Measurements from ENCODE around the gene SLC25A6. TPM values are rescaled to one million over a fixed set of nuclear protein-coding genes. Genes with fewer than 3 reads are reported as not detected.

SLC25A6 gene
- total RNA-seq, 2 donors from 2014 or later, result 109 to 157 TPM

DNA sequence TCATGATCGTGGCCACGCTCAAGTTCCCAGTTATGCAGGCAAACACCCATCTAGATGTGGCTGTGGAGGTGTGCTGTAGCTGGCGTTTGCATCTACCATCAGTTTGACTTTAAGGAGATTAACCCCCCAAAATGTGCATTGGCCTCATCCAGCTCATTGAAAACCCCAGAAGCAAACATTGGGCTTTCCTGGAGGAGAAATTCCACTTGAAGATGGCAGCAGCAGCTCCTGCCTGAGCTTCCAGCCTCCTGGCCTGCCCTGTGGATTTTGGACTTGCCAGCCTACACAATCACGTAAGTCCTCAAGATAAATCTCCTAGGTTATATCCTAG, 30.2 kb upstream of the SLC25A6 start:
- Histone ChIP-seq H3K27me3 (no peaks in the 10 kb centered on the region), H3K36me3 (peaks cover 53% of the 10 kb centered on the region), H3K9me3 (peaks cover 0 to 22% of the 10 kb centered on the region in 2 donors), H3K27ac (no peak overlapping the region), H3K4me1 (no peaks in the 10 kb centered on the region), H3K4me3 (no peak overlapping the region)
- no peak for DNase-seq (ENCODE audit: low spot score)
- TF ChIP-seq, protein P1, sequence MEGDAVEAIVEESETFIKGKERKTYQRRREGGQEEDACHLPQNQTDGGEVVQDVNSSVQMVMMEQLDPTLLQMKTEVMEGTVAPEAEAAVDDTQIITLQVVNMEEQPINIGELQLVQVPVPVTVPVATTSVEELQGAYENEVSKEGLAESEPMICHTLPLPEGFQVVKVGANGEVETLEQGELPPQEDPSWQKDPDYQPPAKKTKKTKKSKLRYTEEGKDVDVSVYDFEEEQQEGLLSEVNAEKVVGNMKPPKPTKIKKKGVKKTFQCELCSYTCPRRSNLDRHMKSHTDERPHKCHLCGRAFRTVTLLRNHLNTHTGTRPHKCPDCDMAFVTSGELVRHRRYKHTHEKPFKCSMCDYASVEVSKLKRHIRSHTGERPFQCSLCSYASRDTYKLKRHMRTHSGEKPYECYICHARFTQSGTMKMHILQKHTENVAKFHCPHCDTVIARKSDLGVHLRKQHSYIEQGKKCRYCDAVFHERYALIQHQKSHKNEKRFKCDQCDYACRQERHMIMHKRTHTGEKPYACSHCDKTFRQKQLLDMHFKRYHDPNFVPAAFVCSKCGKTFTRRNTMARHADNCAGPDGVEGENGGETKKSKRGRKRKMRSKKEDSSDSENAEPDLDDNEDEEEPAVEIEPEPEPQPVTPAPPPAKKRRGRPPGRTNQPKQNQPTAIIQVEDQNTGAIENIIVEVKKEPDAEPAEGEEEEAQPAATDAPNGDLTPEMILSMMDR (IDR thresholded peaks at IDR 0.05), result no peak

DNA sequence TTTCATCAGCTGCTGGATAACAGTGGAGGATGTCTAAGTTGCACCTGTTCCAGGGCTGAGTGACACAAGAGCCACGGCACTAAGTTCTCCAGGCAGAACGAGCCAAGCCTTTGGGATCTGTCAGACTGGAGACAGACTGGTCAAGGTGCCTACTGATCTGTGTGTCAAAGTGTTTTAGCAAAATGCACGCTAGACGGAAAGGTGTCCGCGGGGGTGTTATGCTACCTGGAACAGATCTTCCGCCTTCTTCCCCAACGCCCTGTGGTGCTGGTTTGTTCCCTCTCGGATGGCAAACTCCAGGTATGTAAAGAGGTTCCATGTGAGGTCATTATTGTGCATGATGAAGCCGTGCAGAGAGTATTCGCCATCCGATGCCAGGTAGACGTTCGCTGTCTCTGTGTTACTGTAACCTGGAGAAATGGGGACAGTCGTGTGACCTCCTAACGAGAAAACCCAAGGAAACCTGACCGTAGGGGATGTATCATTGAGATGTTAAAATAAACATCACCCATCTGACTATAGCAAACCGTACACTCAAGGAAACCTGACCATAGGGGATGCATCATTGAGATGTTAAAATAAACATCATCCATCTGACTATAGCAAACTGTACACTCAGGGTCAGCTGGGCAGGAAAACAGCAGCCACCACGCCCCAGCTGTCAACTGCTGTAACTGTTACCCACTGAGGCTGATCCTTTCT, 29.7 kb upstream of the SLC25A6 start:
- no peaks in the 10 kb centered on the region for H3K4me1 ChIP-seq
- DNase-seq (ENCODE audit: low spot score), result no peak
- H3K4me3 ChIP-seq, result no peak overlapping the region
- TF ChIP-seq, protein P1 (IDR thresholded peaks at IDR 0.05), result no peak
- peaks cover 52% of the 10 kb centered on the region for H3K36me3 ChIP-seq
- no peak overlapping the region for H3K27ac ChIP-seq
- no peaks in the 10 kb centered on the region for H3K27me3 ChIP-seq
- peaks cover 0 to 22% of the 10 kb centered on the region in 2 donors for H3K9me3 ChIP-seq

DNA sequence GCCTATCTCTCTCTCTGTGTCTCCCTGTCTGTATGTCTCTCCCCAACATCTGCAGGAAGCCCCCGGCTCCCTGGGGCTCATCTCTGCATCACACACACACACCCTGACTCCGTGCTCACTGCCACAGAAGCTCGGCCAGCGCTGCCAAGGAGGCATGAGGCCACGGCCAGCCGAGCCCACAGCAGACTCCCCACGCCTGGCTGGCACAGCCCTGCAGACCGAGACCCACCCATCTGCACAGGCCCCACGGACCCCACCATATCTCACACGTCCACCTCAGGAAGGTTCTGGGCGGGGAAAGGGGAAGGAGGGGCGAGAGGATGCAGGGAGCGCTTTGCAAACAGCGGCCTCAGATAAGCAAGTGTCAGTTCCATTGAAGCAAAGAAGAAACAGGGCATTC, 28.5 kb upstream of the SLC25A6 start:
- H3K4me3 ChIP-seq, result no peak overlapping the region
- H3K4me1 ChIP-seq, result no peaks in the 10 kb centered on the region
- H3K27ac ChIP-seq, result no peak overlapping the region
- peaks cover 0 to 22% of the 10 kb centered on the region in 2 donors for H3K9me3 ChIP-seq
- DNase-seq (ENCODE audit: low spot score), result no peak
- no peaks in the 10 kb centered on the region for H3K27me3 ChIP-seq
- H3K36me3 ChIP-seq, result peaks cover 46% of the 10 kb centered on the region
- TF ChIP-seq, protein P1 (IDR thresholded peaks at IDR 0.05), result no peak

DNA sequence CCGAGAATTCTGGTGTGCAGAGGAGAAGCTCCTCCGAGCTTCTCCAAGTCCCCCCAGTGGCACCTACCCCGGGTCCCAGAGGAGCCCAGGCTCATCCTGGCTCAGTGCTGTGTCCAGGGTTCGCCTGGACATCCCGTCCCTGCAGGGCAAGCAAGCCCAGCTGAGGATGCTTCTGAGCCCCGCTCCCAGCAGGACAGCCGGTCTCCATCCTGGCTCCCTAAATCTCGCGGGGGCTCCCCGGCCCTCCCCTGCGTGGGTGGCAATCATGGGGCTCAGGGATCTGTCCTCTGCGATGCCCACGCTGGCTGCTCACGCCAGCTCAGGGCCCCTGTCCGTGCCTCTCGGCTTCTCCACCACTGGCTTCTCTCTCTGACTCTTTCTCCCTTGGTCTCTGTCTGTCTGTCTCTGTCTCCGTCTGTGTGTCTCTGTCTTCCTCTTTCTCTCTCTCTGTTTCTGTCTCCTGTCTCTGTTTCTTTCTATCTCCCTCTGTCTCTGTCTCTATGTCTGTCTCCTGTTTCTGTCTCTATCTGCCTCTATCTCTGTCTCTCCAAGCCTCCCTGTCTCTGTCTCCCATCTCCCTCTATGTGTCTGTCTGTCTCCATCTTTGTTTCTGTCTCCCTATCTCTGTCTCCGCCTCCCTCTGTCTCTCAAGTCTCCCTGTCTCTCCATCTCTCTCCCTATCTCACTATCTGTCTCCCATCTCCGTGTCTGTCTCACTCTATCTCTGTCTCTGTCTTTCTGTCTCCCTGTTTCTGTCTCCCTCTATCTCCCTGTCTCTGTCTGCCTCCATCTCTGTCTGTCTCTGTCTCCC, 27.8 kb upstream of the SLC25A6 start:
- H3K4me1 ChIP-seq, result no peaks in the 10 kb centered on the region
- no peak overlapping the region for H3K4me3 ChIP-seq
- TF ChIP-seq, protein P1 (IDR thresholded peaks at IDR 0.05), result no peak
- H3K27ac ChIP-seq, result no peak overlapping the region
- DNase-seq (ENCODE audit: low spot score), result no peak
- H3K27me3 ChIP-seq, result no peaks in the 10 kb centered on the region
- peaks cover 41% of the 10 kb centered on the region for H3K36me3 ChIP-seq
- H3K9me3 ChIP-seq, result peaks cover 0 to 22% of the 10 kb centered on the region in 2 donors

DNA sequence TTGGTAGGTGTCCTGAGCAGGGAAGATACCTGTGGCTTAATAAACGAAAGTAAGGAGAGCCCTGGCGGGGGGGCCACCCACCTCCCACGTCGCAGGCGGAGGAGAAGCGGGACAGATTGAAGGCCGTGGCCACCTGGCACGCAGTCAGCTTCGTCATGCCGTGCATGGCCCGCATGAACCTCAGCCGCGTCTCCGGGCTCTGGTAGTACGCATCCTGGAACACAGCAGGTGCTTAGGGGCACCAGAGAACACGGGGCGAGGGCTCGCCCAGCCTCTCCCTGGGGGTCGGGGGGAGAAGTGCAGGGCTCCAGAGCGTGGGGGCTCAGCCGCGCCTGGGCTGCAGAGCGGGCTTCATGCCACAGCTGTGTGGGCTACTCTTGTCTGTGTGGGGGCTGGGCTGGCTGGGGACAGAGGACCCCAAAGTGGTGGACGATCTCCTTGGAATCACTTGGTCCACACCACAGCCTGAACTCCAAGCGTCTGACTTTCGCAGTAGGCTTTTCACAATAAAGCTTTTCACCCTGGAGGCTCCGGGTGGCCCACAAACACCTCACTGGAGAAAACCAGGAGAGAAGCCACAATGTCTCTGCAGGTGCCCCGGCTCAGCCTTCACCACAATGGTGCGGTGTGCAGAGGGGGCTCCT, 27.1 kb upstream of the SLC25A6 start:
- Histone ChIP-seq H3K4me3 (no peak overlapping the region), H3K27ac (no peak overlapping the region), H3K4me1 (no peaks in the 10 kb centered on the region), H3K36me3 (peaks cover 41% of the 10 kb centered on the region), H3K27me3 (no peaks in the 10 kb centered on the region), H3K9me3 (peaks cover 0 to 22% of the 10 kb centered on the region in 2 donors)
- DNase-seq (ENCODE audit: low spot score), result no peak
- TF ChIP-seq, protein P1 (IDR thresholded peaks at IDR 0.05), result no peak

Measured in right atrium auricular region (tissue), 2 donors.